ENCODE measurements around the gene RGP1. TPM values are rescaled to one million over a fixed set of nuclear protein-coding genes. Genes with fewer than 3 reads are reported as not detected.

RGP1 gene
- total RNA-seq, 2 experiments from 2014 or later = 13.5 to 27.1 TPM

DNA sequence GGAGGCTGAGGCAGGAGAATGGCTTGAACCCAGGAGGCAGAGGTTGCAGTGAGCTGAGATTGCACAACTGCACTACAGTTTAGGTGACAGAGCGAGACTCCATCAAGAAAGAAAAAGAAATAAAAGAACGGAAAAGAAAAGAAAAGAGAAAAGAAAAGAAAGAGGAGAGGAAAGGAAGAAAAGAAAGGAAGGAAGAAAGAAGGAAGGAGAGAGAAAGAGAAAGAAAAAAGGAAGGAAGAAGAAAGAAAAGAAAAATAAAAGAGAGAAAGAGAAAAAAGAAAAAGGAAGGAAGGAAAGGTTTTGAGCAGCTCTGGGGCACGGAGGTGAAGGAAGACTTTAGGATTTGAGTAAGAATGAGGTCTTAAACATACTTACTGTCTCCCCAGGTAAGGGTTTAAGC lies 35.5 kb upstream of the RGP1 start:
- Histone ChIP-seq H3K4me2 (ENCODE audit: low read length) (no peak overlapping the region), H3K9me3 (ENCODE audit: low read length) (no peaks in the 10 kb centered on the region), H3K9me2 (ENCODE audit: insufficient read depth, low read length) (no peaks in the 10 kb centered on the region), H3K4me1 (ENCODE audit: insufficient read depth, low read length, poor library complexity, severe bottlenecking) (no peaks in the 10 kb centered on the region), H3K27ac (ENCODE audit: low read depth, low read length, poor library complexity, severe bottlenecking) (no peak overlapping the region), H2AFZ (ENCODE audit: low read length) (no peak overlapping the region), H4K20me1 (ENCODE audit: insufficient read depth, low read length) (no peaks in the 10 kb centered on the region), H3K4me3 (ENCODE audit: low read depth, low read length, poor library complexity, severe bottlenecking) (no peak overlapping the region), H3K79me2 (ENCODE audit: insufficient read depth, low read depth, low read length) (no peaks in the 10 kb centered on the region), H3K36me3 (ENCODE audit: insufficient read depth, low read length) (peaks cover 95% of the 10 kb centered on the region)
- ChIA-PET POLR2A (interaction anchor here (1.3 kb wide), 1 partner anchor 18 kb away, joined by 3 read pairs; no protein-coding TSS in a partner anchor), CTCF (ENCODE audit: unreplicated experiment) (no interaction called here)
- BruUV-seq (replicated peaks) = no TSS peak
- TF ChIP-seq, protein P1, sequence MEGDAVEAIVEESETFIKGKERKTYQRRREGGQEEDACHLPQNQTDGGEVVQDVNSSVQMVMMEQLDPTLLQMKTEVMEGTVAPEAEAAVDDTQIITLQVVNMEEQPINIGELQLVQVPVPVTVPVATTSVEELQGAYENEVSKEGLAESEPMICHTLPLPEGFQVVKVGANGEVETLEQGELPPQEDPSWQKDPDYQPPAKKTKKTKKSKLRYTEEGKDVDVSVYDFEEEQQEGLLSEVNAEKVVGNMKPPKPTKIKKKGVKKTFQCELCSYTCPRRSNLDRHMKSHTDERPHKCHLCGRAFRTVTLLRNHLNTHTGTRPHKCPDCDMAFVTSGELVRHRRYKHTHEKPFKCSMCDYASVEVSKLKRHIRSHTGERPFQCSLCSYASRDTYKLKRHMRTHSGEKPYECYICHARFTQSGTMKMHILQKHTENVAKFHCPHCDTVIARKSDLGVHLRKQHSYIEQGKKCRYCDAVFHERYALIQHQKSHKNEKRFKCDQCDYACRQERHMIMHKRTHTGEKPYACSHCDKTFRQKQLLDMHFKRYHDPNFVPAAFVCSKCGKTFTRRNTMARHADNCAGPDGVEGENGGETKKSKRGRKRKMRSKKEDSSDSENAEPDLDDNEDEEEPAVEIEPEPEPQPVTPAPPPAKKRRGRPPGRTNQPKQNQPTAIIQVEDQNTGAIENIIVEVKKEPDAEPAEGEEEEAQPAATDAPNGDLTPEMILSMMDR (conservative IDR thresholded peaks at IDR 0.05; ENCODE audit: low read length) = no peak
- TF ChIP-seq EZH2phosphoT487 (IDR thresholded peaks at IDR 0.05; ENCODE audit: borderline replicate concordance, low read depth, low read length) = no peak
- intact Hi-C loops (cut with micrococcal nuclease; ENCODE audit: unreplicated experiment) = no loop called here
- DNase-seq (ENCODE audit: low spot score) = no peak

DNA sequence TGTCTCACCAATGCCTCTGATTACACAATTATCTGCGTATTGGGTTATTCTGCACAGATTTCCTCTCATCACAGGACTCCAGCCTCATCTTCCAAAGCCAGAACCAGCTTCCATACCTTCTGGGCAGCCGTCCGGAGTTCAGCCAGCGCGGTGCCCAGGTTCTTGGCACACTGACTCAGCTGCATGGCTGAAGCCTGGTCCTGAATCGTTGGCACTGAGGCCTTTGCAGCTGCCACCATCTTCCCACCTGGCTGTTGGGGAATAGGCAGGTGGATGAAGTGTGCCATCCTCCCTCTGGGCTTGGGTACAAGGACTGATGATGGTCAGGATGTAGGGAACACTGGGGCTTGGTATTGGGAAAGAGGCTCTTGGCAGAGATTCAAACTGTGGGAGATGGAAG lies 35.0 kb upstream of the RGP1 start:
- BruUV-seq (replicated peaks) = no TSS peak
- no peak overlapping the region for H2AFZ ChIP-seq (ENCODE audit: low read length)
- H3K9me2 ChIP-seq (ENCODE audit: insufficient read depth, low read length) = no peaks in the 10 kb centered on the region
- no peaks in the 10 kb centered on the region for H4K20me1 ChIP-seq (ENCODE audit: insufficient read depth, low read length)
- no peak for TF ChIP-seq EZH2phosphoT487 (IDR thresholded peaks at IDR 0.05; ENCODE audit: borderline replicate concordance, low read depth, low read length)
- TF ChIP-seq, protein P1 (conservative IDR thresholded peaks at IDR 0.05; ENCODE audit: low read length) = no peak
- H3K36me3 ChIP-seq (ENCODE audit: insufficient read depth, low read length) = peaks cover 95% of the 10 kb centered on the region
- intact Hi-C loops (cut with micrococcal nuclease; ENCODE audit: unreplicated experiment) = no loop called here
- DNase-seq (ENCODE audit: low spot score) = no peak
- no peak overlapping the region for H3K4me2 ChIP-seq (ENCODE audit: low read length)
- no peaks in the 10 kb centered on the region for H3K4me1 ChIP-seq (ENCODE audit: insufficient read depth, low read length, poor library complexity, severe bottlenecking)
- no peak overlapping the region for H3K4me3 ChIP-seq (ENCODE audit: low read depth, low read length, poor library complexity, severe bottlenecking)
- no peaks in the 10 kb centered on the region for H3K9me3 ChIP-seq (ENCODE audit: low read length)
- H3K79me2 ChIP-seq (ENCODE audit: insufficient read depth, low read depth, low read length) = no peaks in the 10 kb centered on the region
- CTCF ChIA-PET (ENCODE audit: unreplicated experiment) = interaction anchor here (1.3 kb wide), 1 partner anchor 50 kb away, joined by 3 read pairs; no protein-coding TSS in a partner anchor
- no peak overlapping the region for H3K27ac ChIP-seq (ENCODE audit: low read depth, low read length, poor library complexity, severe bottlenecking)
- POLR2A ChIA-PET = interaction anchor here (1.3 kb wide), 1 partner anchor 17 kb away, joined by 3 read pairs; no protein-coding TSS in a partner anchor

- ChIA-PET POLR2A (interaction anchor here (1.0 kb wide), 1 partner anchor 103 kb away, joined by 3 read pairs; no protein-coding TSS in a partner anchor), CTCF (ENCODE audit: unreplicated experiment) (interaction anchor here (1.2 to 1.5 kb wide), 3 partner anchors 14 to 51 kb away, joined by 3 to 6 read pairs (median 3); no protein-coding TSS in a partner anchor)
- Histone ChIP-seq H3K4me2 (ENCODE audit: low read length) (no peak overlapping the region), H2AFZ (ENCODE audit: low read length) (no peak overlapping the region), H3K4me3 (ENCODE audit: low read depth, low read length, poor library complexity, severe bottlenecking) (no peak overlapping the region), H4K20me1 (ENCODE audit: insufficient read depth, low read length) (no peaks in the 10 kb centered on the region), H3K36me3 (ENCODE audit: insufficient read depth, low read length) (peaks cover 97% of the 10 kb centered on the region), H3K4me1 (ENCODE audit: insufficient read depth, low read length, poor library complexity, severe bottlenecking) (no peaks in the 10 kb centered on the region), H3K9me3 (ENCODE audit: low read length) (no peaks in the 10 kb centered on the region), H3K27ac (ENCODE audit: low read depth, low read length, poor library complexity, severe bottlenecking) (no peak overlapping the region), H3K79me2 (ENCODE audit: insufficient read depth, low read depth, low read length) (no peaks in the 10 kb centered on the region), H3K9me2 (ENCODE audit: insufficient read depth, low read length) (no peaks in the 10 kb centered on the region)
- intact Hi-C loops (cut with micrococcal nuclease; ENCODE audit: unreplicated experiment) = no loop called here
- TF ChIP-seq EZH2phosphoT487 (IDR thresholded peaks at IDR 0.05; ENCODE audit: borderline replicate concordance, low read depth, low read length) = no peak
- TF ChIP-seq, protein P1 (conservative IDR thresholded peaks at IDR 0.05; ENCODE audit: low read length) = no peak
- BruUV-seq (replicated peaks) = no TSS peak
- DNase-seq (ENCODE audit: low spot score) = no peak
Observed at GRCh38 chr9:35714579-35715252, 34.4 kb upstream of the RGP1 start.
